ENCODE data around the gene ADAMTSL5.
"Not testable (repeated sequence)": the region's sequence is repeated elsewhere in the genome, so short reads cannot be mapped to it uniquely, and the experiment has no call there.

DNA sequence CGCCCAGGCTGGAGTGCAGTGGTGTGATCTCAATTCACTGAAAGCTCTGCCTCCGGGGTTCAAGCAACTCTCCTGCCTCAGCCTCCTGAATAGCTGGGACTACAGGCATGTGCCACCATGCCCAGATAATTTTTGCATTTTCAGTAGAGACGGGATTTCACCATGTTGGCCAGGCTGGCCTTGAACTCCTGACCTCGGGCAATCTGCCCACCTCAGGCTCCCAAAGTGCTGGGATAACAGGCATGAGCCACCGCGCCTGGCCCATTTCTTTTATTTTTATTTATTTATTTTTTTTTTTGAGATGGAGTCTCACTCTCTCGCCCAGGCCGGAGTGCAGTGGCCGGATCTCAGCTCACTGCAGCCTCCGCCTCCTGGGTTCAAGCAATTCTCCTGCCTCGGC is 26.9 kb upstream of the ADAMTSL5 start:
- TF ChIP-seq, protein P1, sequence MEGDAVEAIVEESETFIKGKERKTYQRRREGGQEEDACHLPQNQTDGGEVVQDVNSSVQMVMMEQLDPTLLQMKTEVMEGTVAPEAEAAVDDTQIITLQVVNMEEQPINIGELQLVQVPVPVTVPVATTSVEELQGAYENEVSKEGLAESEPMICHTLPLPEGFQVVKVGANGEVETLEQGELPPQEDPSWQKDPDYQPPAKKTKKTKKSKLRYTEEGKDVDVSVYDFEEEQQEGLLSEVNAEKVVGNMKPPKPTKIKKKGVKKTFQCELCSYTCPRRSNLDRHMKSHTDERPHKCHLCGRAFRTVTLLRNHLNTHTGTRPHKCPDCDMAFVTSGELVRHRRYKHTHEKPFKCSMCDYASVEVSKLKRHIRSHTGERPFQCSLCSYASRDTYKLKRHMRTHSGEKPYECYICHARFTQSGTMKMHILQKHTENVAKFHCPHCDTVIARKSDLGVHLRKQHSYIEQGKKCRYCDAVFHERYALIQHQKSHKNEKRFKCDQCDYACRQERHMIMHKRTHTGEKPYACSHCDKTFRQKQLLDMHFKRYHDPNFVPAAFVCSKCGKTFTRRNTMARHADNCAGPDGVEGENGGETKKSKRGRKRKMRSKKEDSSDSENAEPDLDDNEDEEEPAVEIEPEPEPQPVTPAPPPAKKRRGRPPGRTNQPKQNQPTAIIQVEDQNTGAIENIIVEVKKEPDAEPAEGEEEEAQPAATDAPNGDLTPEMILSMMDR (conservative IDR thresholded peaks at IDR 0.05 in 1 of 2, IDR thresholded peaks at IDR 0.05 in 1 of 2; ENCODE audit: extremely low read depth in 1 of 2, insufficient read depth in 1 of 2, low read depth in 1 of 2, low read length in 2 of 2) = not testable (repeated sequence)
- not testable (repeated sequence) for TF ChIP-seq EZH2 (IDR thresholded peaks at IDR 0.05; ENCODE audit: borderline replicate concordance, low read length)

Data from mammary epithelial cell (primary cell).